Panc1 (cell line): Measurements from ENCODE around the gene EGR1. TPM values are rescaled to one million over a fixed set of nuclear protein-coding genes. Genes with fewer than 3 reads are reported as not detected.

Experiments used
- ATAC-seq: fragments of 200-7000 bp; cut with Tn5 transposase; 2 replicates; pipeline ENCODE4 v1.9.1; 2020; ENCODE audit warnings: mild to moderate bottlenecking, moderate library complexity
- BruUV-seq: library from RNA; stranded (reverse); fragments of 400-500 nt; replicated peaks from 2 replicates; lab custom pipeline; 2021; lab: Mats Ljungman, UMichigan
- CTCF ChIA-PET: fragments of 300-600 bp; sonication (Branson Sonifier 250); formaldehyde crosslinking; loops from one replicate; lab custom pipeline; 2022; ENCODE audit warnings: antibody characterized with exemption; lab: Charles Lee
- POLR2A ChIA-PET: fragments of 300-600 bp; sonication (Branson Sonifier 250); formaldehyde crosslinking; loops from one replicate; lab custom pipeline; 2022; ENCODE audit warnings: antibody characterized with exemption; lab: Charles Lee
- DNase-seq: peaks from one replicate; pipeline ENCODE4 v3.0.0-alpha.2; 2010; ENCODE audit warnings: low read depth, low spot score
- H3K27ac ChIP-seq: 2 replicates; pipeline ENCODE4 v1.5.1; 2011; ENCODE audit warnings: mild to moderate bottlenecking, low read length, inconsistent platforms
- H3K27me3 ChIP-seq: fragments of 200-500 bp; sonication (Bioruptor generic); 2 replicates; pipeline ENCODE4 v1.6.0; 2014; ENCODE audit warnings: low read length, inconsistent platforms; ENCODE audit not compliant: control insufficient read depth, insufficient read depth
- H3K36me3 ChIP-seq: fragments of 200-500 bp; sonication (Bioruptor generic); 2 replicates; pipeline ENCODE4 v1.5.1; 2014; ENCODE audit warnings: inconsistent platforms, mild to moderate bottlenecking, low read length, moderate library complexity; ENCODE audit not compliant: control insufficient read depth, insufficient read depth
- H3K4me1 ChIP-seq: 2 replicates; pipeline ENCODE4 v1.5.1; 2011; ENCODE audit warnings: inconsistent platforms, mild to moderate bottlenecking, low read length, moderate library complexity; ENCODE audit not compliant: control insufficient read depth, insufficient read depth
- H3K4me3 ChIP-seq, 2 experiments: 2 replicates each; pipeline ENCODE4 v1.5.1; 2011 to 2012; ENCODE audit warnings: low read depth in 2 of 2, low read length in 2 of 2, mild to moderate bottlenecking in 2 of 2, inconsistent platforms in 1 of 2, moderate library complexity in 1 of 2
- H3K9me3 ChIP-seq: fragments of 200-500 bp; sonication (Bioruptor generic); 2 replicates; pipeline ENCODE4 v1.5.1; 2014; ENCODE audit warnings: low read depth, mild to moderate bottlenecking, inconsistent platforms, low read length, moderate library complexity; ENCODE audit not compliant: control insufficient read depth, insufficient read depth
- POLR2AphosphoS5 ChIP-seq: IDR thresholded peaks from 2 replicates; pipeline ENCODE4 v1.6.1; 2012; ENCODE audit warnings: mild to moderate bottlenecking, low read depth, low read length, moderate library complexity
- TCF7L2 ChIP-seq: IDR thresholded peaks from 2 replicates; pipeline ENCODE4 v1.6.1; 2011; ENCODE audit warnings: mild to moderate bottlenecking, low read depth, low read length, inconsistent platforms
- in situ Hi-C: cut with HindIII; loops from 2 replicates; pipeline ENCODE4 v1.10.0; 2016; ENCODE audit warnings: low sequenced_read_pairs, low pct_unique_long_range_greater_than_20kb
- intact Hi-C: fragments of 100-400 bp; cut with micrococcal nuclease; formaldehyde crosslinking; loops from one replicate; pipeline ENCODE4 v1.10.0; 2022; ENCODE audit not compliant: unreplicated experiment
- total RNA-seq: library from RNA; stranded (reverse); gene quantifications from one replicate; pipeline ENCODE4 v1.2.1, GENCODE V29; 2021; ENCODE audit not compliant: unreplicated experiment
- TF ChIP-seq, protein P1 (sequence below), 2 experiments: IDR thresholded peaks; 2 replicates each; pipeline ENCODE4 v1.6.1; 2011 to 2012; ENCODE audit warnings: low read depth in 2 of 2, control low read depth in 1 of 2, low read length in 1 of 2, mild to moderate bottlenecking in 1 of 2, moderate library complexity in 1 of 2; ENCODE audit not compliant: insufficient read depth in 1 of 2
- TF ChIP-seq, protein P2 (sequence below): fragments of 450-650 bp; IDR thresholded peaks from 2 replicates; pipeline ENCODE4 v1.5.1; 2017; ENCODE audit warnings: mild to moderate bottlenecking

The EGR1 gene
- total RNA-seq, 1 experiment from 2014 or later, result 12.0 TPM

DNA sequence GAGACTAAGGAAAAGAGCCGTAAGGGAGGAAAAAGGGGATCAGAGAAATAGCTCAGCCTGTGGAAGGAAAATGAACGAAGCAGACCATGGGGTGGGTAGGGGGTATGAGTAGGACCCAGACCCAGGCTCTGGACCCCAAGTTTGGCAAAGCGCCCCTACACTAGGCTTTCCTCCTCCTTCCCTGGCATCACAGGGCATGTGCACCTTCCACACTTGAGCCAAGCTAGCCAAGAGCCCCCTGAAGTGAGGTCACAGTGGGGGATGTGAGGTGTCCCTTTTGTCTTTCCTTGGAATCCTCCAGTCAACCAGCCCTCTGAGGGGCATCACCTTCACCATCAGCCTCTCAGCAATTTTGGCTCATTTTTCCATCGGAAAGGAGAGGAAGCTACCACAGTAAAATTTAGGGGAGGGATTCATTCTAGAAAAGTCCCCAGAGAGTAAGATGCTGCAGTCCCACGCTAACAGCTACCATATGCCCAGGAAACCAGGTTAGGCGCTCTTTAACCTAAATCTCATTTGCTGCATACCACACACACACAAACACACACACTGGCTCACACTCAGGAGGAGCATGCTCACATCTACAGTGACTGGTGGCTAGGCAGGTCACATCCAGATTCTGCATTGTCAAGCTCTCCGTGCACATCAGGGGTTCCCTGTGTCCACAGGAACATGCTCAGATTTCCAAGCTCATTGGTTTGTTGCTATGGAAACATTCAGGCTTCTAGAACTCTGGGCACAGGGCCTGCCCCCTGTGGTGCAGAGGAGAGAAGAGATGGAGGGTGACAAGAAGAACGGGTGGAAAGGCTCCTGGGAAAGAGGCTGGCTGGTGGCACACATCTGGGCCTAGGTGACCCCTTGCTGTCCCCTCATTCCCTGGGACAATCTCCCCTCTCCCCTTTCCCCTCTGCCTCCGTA, 16.5 kb upstream of the EGR1 start:
- Histone ChIP-seq H3K36me3 (no peaks in the 10 kb centered on the region), H3K27me3 (no peaks in the 10 kb centered on the region), H3K27ac (no peak overlapping the region), H3K4me1 (peaks cover 3% of the 10 kb centered on the region; the same call in 1 of the 2 replicates), H3K9me3 (no peaks in the 10 kb centered on the region), H3K4me3 (no peak overlapping the region)
- in situ Hi-C loops, result no loop called here
- no TSS peak for BruUV-seq
- DNase-seq (no peak), ATAC-seq (no peak)
- ChIA-PET CTCF (interaction anchor here (0.6 to 3.8 kb wide), 3 partner anchors 55 to 145 kb away, joined by 3 to 51 read pairs (median 3); no protein-coding TSS in a partner anchor), POLR2A (no interaction called here)
- intact Hi-C loops, result no loop called here
- TF ChIP-seq, protein P1, sequence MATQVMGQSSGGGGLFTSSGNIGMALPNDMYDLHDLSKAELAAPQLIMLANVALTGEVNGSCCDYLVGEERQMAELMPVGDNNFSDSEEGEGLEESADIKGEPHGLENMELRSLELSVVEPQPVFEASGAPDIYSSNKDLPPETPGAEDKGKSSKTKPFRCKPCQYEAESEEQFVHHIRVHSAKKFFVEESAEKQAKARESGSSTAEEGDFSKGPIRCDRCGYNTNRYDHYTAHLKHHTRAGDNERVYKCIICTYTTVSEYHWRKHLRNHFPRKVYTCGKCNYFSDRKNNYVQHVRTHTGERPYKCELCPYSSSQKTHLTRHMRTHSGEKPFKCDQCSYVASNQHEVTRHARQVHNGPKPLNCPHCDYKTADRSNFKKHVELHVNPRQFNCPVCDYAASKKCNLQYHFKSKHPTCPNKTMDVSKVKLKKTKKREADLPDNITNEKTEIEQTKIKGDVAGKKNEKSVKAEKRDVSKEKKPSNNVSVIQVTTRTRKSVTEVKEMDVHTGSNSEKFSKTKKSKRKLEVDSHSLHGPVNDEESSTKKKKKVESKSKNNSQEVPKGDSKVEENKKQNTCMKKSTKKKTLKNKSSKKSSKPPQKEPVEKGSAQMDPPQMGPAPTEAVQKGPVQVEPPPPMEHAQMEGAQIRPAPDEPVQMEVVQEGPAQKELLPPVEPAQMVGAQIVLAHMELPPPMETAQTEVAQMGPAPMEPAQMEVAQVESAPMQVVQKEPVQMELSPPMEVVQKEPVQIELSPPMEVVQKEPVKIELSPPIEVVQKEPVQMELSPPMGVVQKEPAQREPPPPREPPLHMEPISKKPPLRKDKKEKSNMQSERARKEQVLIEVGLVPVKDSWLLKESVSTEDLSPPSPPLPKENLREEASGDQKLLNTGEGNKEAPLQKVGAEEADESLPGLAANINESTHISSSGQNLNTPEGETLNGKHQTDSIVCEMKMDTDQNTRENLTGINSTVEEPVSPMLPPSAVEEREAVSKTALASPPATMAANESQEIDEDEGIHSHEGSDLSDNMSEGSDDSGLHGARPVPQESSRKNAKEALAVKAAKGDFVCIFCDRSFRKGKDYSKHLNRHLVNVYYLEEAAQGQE (IDR thresholded peaks at IDR 0.05; ENCODE audit: insufficient read depth in 1 of 2, low read depth in 2 of 2, low read length in 1 of 2), result no peak
- TF ChIP-seq TCF7L2, result no peak

DNA sequence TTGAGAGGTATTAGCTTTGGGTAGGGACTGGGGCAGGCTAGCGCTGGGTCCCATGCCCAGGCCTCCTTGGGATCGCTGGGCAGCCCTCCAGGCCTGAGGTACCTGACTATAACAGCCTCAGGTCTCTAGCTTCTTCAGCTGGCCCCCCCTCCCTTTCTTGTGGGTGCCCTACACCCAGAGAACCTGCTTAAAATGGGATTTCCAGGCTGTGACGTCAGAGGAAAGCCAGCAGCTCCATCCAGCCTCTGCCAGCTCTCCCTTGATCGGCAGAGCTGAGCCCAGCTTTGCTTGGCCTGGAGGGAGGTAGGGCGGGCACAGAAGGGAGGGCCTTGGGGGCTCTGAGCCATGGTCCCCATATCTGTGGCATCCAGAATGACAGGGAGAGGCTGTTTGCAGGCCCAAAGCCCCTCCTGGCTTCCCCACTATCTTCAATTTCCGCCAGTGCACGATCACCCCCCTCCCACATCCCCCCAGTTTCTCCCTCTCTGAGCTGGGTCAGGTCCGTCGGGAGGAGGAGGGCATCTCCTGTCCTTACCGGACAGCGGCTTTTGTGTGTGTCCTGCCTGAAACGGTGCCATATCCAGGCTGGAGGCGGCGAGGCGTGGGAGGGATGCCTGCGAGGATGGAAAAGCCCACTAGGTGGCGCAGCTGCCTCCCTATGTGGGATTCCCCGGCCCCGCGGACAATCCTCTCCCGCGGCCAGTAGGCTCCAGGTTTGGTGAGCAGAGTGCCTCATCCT, 15.6 kb upstream of the EGR1 start:
- TF ChIP-seq, protein P1 (IDR thresholded peaks at IDR 0.05; ENCODE audit: insufficient read depth in 1 of 2, low read depth in 2 of 2, low read length in 1 of 2), result no peak
- TF ChIP-seq, protein P2, sequence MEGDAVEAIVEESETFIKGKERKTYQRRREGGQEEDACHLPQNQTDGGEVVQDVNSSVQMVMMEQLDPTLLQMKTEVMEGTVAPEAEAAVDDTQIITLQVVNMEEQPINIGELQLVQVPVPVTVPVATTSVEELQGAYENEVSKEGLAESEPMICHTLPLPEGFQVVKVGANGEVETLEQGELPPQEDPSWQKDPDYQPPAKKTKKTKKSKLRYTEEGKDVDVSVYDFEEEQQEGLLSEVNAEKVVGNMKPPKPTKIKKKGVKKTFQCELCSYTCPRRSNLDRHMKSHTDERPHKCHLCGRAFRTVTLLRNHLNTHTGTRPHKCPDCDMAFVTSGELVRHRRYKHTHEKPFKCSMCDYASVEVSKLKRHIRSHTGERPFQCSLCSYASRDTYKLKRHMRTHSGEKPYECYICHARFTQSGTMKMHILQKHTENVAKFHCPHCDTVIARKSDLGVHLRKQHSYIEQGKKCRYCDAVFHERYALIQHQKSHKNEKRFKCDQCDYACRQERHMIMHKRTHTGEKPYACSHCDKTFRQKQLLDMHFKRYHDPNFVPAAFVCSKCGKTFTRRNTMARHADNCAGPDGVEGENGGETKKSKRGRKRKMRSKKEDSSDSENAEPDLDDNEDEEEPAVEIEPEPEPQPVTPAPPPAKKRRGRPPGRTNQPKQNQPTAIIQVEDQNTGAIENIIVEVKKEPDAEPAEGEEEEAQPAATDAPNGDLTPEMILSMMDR, result peak; percentile 97
- no peak for TF ChIP-seq POLR2AphosphoS5
- Histone ChIP-seq H3K27ac (no peak overlapping the region), H3K4me3 (peak overlapping the region in 1 of 2 experiments; percentile 24; a peak in 1 of 4 replicates)

More for the DNA sequence above, 15.6 kb upstream of the EGR1 start:
- ChIA-PET POLR2A (no interaction called here), CTCF (interaction anchor here (0.6 to 3.8 kb wide), 4 partner anchors 54 to 1162 kb away, joined by 3 to 51 read pairs (median 3); no protein-coding TSS in a partner anchor)
- in situ Hi-C loops (no loop called here), intact Hi-C loops (loop anchor here (1.0 kb wide), 1 partner anchor 54 kb away; no protein-coding TSS in a partner anchor)
- ATAC-seq (peak; percentile 96), DNase-seq (no peak)
- Histone ChIP-seq H3K4me1 (peaks cover 3% of the 10 kb centered on the region; the same call in 1 of the 2 replicates), H3K27me3 (no peaks in the 10 kb centered on the region), H3K36me3 (no peaks in the 10 kb centered on the region), H3K9me3 (no peaks in the 10 kb centered on the region)
- BruUV-seq, result no TSS peak
